Karpas-422 (cell line): Measurements from ENCODE around the gene SLC7A6OS. TPM values are rescaled to one million over a fixed set of nuclear protein-coding genes. Genes with fewer than 3 reads are reported as not detected.

Experiments used
- DNase-seq: peaks from one replicate; pipeline ENCODE4 v3.0.0-alpha.2; 2015
- H2AFZ ChIP-seq: fragments of 200-600 bp; sonication (generic); 2 replicates; pipeline ENCODE4 v1.6.1; 2014; ENCODE audit warnings: antibody characterized with exemption, low read length, mixed read lengths
- H3K27ac ChIP-seq: fragments of 200-600 bp; sonication (generic); 2 replicates; pipeline ENCODE4 v1.5.1; 2014; ENCODE audit warnings: mild to moderate bottlenecking, low read length, moderate library complexity
- H3K27me3 ChIP-seq: fragments of 200-600 bp; sonication (generic); 2 replicates; pipeline ENCODE4 v1.6.1; 2014; ENCODE audit warnings: low read length, mixed read lengths
- H3K36me3 ChIP-seq: fragments of 200-600 bp; sonication (generic); 2 replicates; pipeline ENCODE4 v1.6.1; 2014; ENCODE audit warnings: low read length, mixed read lengths; ENCODE audit not compliant: insufficient read depth
- H3K4me1 ChIP-seq: fragments of 200-600 bp; sonication (generic); 2 replicates; pipeline ENCODE4 v1.6.1; 2014; ENCODE audit warnings: mild to moderate bottlenecking, low read length, mixed read lengths
- H3K4me2 ChIP-seq: fragments of 200-600 bp; sonication (generic); 2 replicates; pipeline ENCODE4 v1.6.1; 2014; ENCODE audit warnings: low read length, low read depth, mild to moderate bottlenecking; ENCODE audit not compliant: poor library complexity, severe bottlenecking
- H3K4me3 ChIP-seq: fragments of 200-600 bp; sonication (generic); 2 replicates; pipeline ENCODE4 v1.5.1; 2014; ENCODE audit warnings: mild to moderate bottlenecking, antibody characterized with exemption, low read length, mixed read lengths
- H3K79me2 ChIP-seq: fragments of 200-600 bp; sonication (generic); 2 replicates; pipeline ENCODE4 v1.6.1; 2014; ENCODE audit warnings: mild to moderate bottlenecking, low read length, mixed read lengths
- H3K9ac ChIP-seq: fragments of 200-600 bp; sonication (generic); 2 replicates; pipeline ENCODE4 v1.6.0; 2014; ENCODE audit warnings: low read length
- H3K9me2 ChIP-seq: fragments of 200-600 bp; sonication (generic), shearing (Covaris generic); replicated peaks from 2 replicates; pipeline ENCODE4 v1.6.0; 2014; ENCODE audit warnings: mild to moderate bottlenecking, low read length, moderate library complexity; ENCODE audit not compliant: insufficient read depth
- H3K9me3 ChIP-seq: fragments of 300-700, 200-600 bp; sonication (generic); 2 replicates; pipeline ENCODE4 v1.6.1; 2014; ENCODE audit warnings: low read length, mixed read lengths
- H4K20me1 ChIP-seq: fragments of 200-600 bp; sonication (generic); 2 replicates; pipeline ENCODE4 v1.6.1; 2014; ENCODE audit warnings: mild to moderate bottlenecking, antibody characterized with exemption, low read length, low read depth; ENCODE audit not compliant: insufficient read depth
- total RNA-seq: library from RNA; depleted of rRNA; stranded (reverse); fragments of >200 nt; shearing (Covaris generic); gene quantifications from 2 replicates; pipeline ENCODE4 v1.2.3, GENCODE V29; 2014; ENCODE audit warnings: low replicate concordance

Gene SLC7A6OS
- total RNA-seq, 1 experiment from 2014 or later: 13.3 TPM

- Histone ChIP-seq H3K4me3 (no peak overlapping the region), H4K20me1 (no peaks in the 10 kb centered on the region), H3K4me2 (no peak overlapping the region), H3K4me1 (peaks cover 13% of the 10 kb centered on the region), H3K27me3 (no peaks in the 10 kb centered on the region), H2AFZ (no peak overlapping the region), H3K79me2 (no peaks in the 10 kb centered on the region), H3K9me2 (no peaks in the 10 kb centered on the region), H3K36me3 (no peaks in the 10 kb centered on the region), H3K27ac (no peak overlapping the region), H3K9me3 (no peaks in the 10 kb centered on the region), H3K9ac (no peak overlapping the region; the same call in 1 of the 2 replicates)
- DNase-seq: no peak
These were observed 53.4 kb downstream of the SLC7A6OS start for GRCh38 chr16:68257251-68257905.

- DNase-seq: no peak
- H3K27ac ChIP-seq: no peak overlapping the region
- H3K4me3 ChIP-seq: no peak overlapping the region
- H3K27me3 ChIP-seq: no peaks in the 10 kb centered on the region
- no peaks in the 10 kb centered on the region for H4K20me1 ChIP-seq
- no peaks in the 10 kb centered on the region for H3K79me2 ChIP-seq
- no peaks in the 10 kb centered on the region for H3K36me3 ChIP-seq
- H3K9me2 ChIP-seq: no peaks in the 10 kb centered on the region
- peaks cover 10% of the 10 kb centered on the region for H3K4me1 ChIP-seq
- no peak overlapping the region for H3K9ac ChIP-seq
- H3K4me2 ChIP-seq: no peak overlapping the region
- H2AFZ ChIP-seq: no peak overlapping the region
- no peaks in the 10 kb centered on the region for H3K9me3 ChIP-seq
These were observed 55.0 kb downstream of the SLC7A6OS start for GRCh38 chr16:68255712-68256111.

- no peaks in the 10 kb centered on the region for H3K36me3 ChIP-seq
- H3K4me1 ChIP-seq: peaks cover 10% of the 10 kb centered on the region
These were observed 57.0 kb downstream of the SLC7A6OS start for GRCh38 chr16:68253721-68254120.

GRCh38 chr16:68252383-68252782, 58.4 kb downstream of the SLC7A6OS start:
- H3K9ac ChIP-seq: no peak overlapping the region
- H3K27ac ChIP-seq: no peak overlapping the region
- no peaks in the 10 kb centered on the region for H3K36me3 ChIP-seq
- H2AFZ ChIP-seq: no peak overlapping the region
- no peaks in the 10 kb centered on the region for H3K9me3 ChIP-seq
- H3K4me3 ChIP-seq: no peak overlapping the region
- no peaks in the 10 kb centered on the region for H3K27me3 ChIP-seq
- H4K20me1 ChIP-seq: no peaks in the 10 kb centered on the region
- H3K9me2 ChIP-seq: no peaks in the 10 kb centered on the region
- no peak for DNase-seq
- H3K79me2 ChIP-seq: peaks cover 4% of the 10 kb centered on the region; the same call in 1 of the 2 replicates
- no peak overlapping the region for H3K4me2 ChIP-seq
- H3K4me1 ChIP-seq: peaks cover 10% of the 10 kb centered on the region

More at GRCh38 chr16:68253721-68254120, 57.0 kb downstream of the SLC7A6OS start:
- no peaks in the 10 kb centered on the region for H3K79me2 ChIP-seq
- no peaks in the 10 kb centered on the region for H4K20me1 ChIP-seq
- H3K4me3 ChIP-seq: no peak overlapping the region
- no peak overlapping the region for H3K4me2 ChIP-seq
- H3K27ac ChIP-seq: no peak overlapping the region
- no peaks in the 10 kb centered on the region for H3K9me2 ChIP-seq
- no peak overlapping the region for H3K9ac ChIP-seq
- H3K9me3 ChIP-seq: no peaks in the 10 kb centered on the region
- no peak overlapping the region for H2AFZ ChIP-seq
- H3K27me3 ChIP-seq: no peaks in the 10 kb centered on the region
- no peak for DNase-seq

- Histone ChIP-seq H3K36me3 (no peaks in the 10 kb centered on the region), H3K4me1 (peaks cover 11% of the 10 kb centered on the region), H3K9me3 (no peaks in the 10 kb centered on the region), H2AFZ (no peak overlapping the region), H3K4me2 (no peak overlapping the region), H3K9me2 (no peaks in the 10 kb centered on the region), H3K9ac (no peak overlapping the region), H3K79me2 (peaks cover 9% of the 10 kb centered on the region), H3K4me3 (no peak overlapping the region), H3K27ac (no peak overlapping the region), H4K20me1 (no peaks in the 10 kb centered on the region), H3K27me3 (no peaks in the 10 kb centered on the region)
- no peak for DNase-seq
These were observed 58.9 kb downstream of the SLC7A6OS start for GRCh38 chr16:68251832-68252231.

GRCh38 chr16:68250951-68251350, 59.8 kb downstream of the SLC7A6OS start:
- H3K27ac ChIP-seq: no peak overlapping the region
- DNase-seq: no peak
- H3K9me2 ChIP-seq: no peaks in the 10 kb centered on the region
- peaks cover 16% of the 10 kb centered on the region for H3K79me2 ChIP-seq
- no peaks in the 10 kb centered on the region for H4K20me1 ChIP-seq
- no peak overlapping the region for H2AFZ ChIP-seq
- H3K4me3 ChIP-seq: no peak overlapping the region
- H3K27me3 ChIP-seq: no peaks in the 10 kb centered on the region
- H3K4me1 ChIP-seq: peaks cover 20% of the 10 kb centered on the region
- H3K36me3 ChIP-seq: no peaks in the 10 kb centered on the region
- H3K9ac ChIP-seq: no peak overlapping the region
- H3K4me2 ChIP-seq: no peak overlapping the region
- H3K9me3 ChIP-seq: no peaks in the 10 kb centered on the region

GRCh38 chr16:68249371-68249770, 61.4 kb downstream of the SLC7A6OS start:
- Histone ChIP-seq H3K27me3 (no peaks in the 10 kb centered on the region), H3K9me2 (no peaks in the 10 kb centered on the region), H3K4me1 (peaks cover 29% of the 10 kb centered on the region), H2AFZ (no peak overlapping the region), H4K20me1 (no peaks in the 10 kb centered on the region), H3K9me3 (no peaks in the 10 kb centered on the region), H3K4me2 (no peak overlapping the region), H3K9ac (no peak overlapping the region), H3K79me2 (peaks cover 22% of the 10 kb centered on the region), H3K4me3 (no peak overlapping the region), H3K27ac (no peak overlapping the region), H3K36me3 (no peaks in the 10 kb centered on the region)
- no peak for DNase-seq
